NCI-H460 (cell line): Measurements from ENCODE around the gene TPD52L1. TPM values are rescaled to one million over a fixed set of nuclear protein-coding genes. Genes with fewer than 3 reads are reported as not detected.

Experiments
- DNase-seq: peaks from one replicate; pipeline ENCODE4 v3.0.0-alpha.2; 2016; ENCODE audit warnings: low read depth; ENCODE audit errors: extremely low read depth
- total RNA-seq: library from RNA; depleted of rRNA; stranded (reverse); fragments of >200 nt; shearing (Covaris generic); gene quantifications from 2 replicates; pipeline ENCODE4 v1.2.3, GENCODE V29; 2014

TPD52L1 gene
- total RNA-seq, 1 experiment from 2014 or later, result 96.1 TPM

DNA sequence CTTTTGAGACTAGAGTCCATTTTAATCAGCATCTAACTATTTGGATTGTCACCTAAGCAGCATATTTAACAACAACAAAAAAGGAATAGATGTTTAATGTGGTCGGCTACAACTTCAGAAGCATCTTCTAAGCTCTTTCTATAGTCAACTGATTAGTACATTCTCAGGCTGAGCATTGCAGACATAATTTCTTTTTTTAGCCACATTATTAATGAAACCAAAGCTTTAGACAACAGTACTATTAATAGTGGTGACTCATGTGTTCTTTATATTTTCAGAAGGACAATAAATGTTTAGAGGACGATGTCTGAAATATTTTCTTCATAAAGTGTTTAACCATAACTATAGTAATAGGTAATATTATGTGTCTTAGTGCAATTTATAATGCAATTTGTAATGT lies 52.4 kb downstream of the TPD52L1 start:
- no peak for DNase-seq

GRCh38 chr6:125206389-125206788 lies 52.8 kb downstream of the TPD52L1 start:
- DNase-seq, result no peak

DNA sequence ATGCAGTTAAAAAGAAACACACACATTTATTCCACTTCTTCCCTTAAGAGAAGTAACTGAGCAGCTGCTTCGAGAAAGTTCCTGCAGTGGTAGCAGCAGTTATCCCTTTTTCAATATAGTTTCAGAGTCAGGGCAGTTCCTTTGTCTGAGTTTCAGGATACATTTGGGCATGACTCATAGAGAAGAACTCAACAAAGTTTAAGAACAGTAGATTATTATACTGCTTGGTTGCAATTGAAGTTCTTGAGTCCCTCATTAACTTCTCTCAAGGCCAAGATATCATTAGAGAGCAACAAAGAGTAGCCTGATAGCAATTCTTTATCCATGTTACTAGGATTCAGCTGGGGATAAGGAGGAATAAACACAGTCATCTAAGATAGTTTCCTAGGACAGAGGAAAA lies 54.4 kb downstream of the TPD52L1 start:
- no peak for DNase-seq

GRCh38 chr6:125208625-125209249 lies 55.2 kb downstream of the TPD52L1 start:
- no peak for DNase-seq

DNA sequence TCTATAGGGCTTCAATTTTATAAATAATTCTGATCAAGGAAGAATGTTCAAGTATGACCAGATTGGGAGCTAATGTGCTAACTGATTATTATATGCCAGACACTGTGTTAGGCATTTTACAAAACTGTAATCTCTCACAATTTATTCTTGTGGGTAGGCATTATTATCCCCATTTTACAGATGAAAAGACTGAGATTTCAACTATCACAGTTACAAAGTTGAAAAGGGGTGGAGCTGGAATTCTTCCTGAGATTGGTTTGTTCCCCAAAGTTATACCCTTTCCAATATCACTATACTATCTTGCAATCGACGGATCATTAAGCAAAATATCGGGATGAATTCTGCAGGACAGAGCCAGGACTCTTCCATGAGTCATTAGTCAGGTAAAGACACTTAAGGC lies 57.1 kb downstream of the TPD52L1 start:
- DNase-seq, result no peak

DNA sequence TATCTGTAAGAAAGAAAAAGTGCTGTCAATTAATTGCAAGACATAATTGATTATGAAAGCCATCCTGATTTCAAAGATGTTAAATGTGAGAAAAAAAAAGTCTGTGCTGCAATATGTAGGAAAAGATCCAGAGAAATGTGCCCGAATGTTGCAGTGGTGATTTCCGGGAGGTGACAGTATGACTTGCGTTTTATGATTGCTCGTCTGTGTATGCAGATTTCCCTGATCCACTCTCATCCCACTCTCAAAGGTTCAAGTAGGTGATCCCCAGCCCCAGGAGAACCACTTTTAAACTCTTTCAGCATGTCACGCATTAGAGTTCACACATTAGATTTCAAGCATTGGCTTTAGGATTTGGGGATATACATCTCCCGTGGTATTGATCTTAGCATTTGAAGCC lies 57.8 kb downstream of the TPD52L1 start:
- no peak for DNase-seq

DNA sequence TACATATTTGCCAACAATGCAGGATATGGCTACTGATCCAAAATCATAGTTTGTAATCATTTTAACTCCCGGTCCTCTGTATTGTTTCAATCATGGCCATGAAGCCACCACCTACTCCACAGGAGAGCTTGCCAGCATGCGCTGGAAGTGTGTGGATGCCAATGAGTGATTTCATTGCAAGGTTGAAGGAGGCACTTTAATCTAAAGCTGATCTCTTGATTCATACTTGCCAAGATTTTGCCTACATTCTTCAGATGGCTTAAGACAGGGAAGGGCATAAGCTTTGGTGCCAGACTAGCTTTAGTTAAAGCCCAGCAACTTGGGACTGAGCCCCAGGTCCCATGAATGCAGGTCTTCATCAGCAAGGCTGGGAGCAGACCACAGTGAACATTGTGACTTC lies 58.8 kb downstream of the TPD52L1 start:
- DNase-seq, result no peak

GRCh38 chr6:125213939-125214338 lies 60.4 kb downstream of the TPD52L1 start:
- DNase-seq, result no peak

DNA sequence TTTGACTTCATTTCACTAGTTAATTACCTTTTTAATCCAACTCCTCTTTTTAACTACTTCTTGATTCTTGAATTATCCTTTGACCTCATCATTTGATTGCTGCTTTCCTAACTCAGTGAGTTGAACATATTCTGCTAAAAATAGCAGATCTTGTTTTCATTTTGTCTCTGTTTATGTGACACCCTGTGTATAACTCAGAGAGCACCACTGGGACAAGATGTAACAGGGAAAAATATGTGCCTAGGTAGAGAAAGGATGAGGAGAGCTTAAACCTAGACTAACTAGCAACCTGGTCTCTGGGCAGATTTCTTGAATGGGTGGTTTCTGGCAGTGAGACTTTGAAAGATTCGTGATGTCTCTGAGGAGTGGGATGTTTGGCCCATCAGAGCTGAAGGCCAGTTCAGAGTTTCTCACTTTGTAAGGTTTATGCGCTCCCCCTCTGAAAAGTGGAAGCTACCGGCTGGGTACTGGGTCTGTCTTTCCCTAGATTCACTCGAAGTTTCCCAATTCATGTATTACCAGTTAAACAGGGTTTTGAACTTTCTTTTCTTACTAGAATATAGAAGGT lies 61.8 kb downstream of the TPD52L1 start:
- no peak for DNase-seq

DNA sequence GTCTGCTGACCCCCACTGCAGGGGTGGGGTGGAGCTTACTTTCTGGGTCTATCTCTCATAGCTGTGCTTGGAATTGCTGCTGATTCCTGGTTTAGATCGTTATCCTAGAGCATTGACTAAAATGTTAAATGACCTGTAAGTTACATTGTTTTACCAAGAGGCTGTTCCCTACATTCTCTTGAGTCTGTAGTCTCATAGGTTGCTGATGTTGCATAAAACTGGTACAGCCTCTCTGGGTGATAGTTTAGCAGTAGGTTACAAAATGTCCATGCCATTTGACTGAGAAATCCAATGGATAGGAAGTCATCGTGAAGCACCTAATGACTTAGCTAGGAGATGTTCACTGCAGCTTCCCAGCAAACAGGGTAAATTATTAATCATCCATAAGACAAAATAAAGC lies 62.4 kb downstream of the TPD52L1 start:
- DNase-seq, result no peak

GRCh38 chr6:125217369-125217768 lies 63.8 kb downstream of the TPD52L1 start:
- no peak for DNase-seq

DNA sequence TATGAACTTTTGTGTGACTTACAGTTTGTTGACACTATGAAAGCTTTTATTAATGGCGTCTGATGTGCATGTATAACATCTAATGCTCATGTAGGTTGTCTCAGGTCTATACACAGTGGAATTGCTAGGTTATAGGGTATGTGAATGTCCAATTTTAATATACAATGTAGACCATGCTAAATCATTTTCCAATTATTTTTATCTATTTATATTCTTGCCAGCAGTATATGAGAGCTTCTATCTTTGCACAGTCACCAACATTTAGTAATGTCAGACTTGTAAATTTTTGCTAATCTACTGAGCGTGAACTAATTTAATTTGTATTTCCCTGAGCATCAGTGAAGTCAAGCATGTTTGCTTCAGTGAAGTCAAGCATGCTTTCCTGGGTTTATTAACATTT lies 64.4 kb downstream of the TPD52L1 start:
- no peak for DNase-seq

- no peak for DNase-seq
Measured at GRCh38 chr6:125219361-125219895, 65.9 kb downstream of the TPD52L1 start.

GRCh38 chr6:125220712-125221111 lies 67.1 kb downstream of the TPD52L1 start:
- no peak for DNase-seq

GRCh38 chr6:125222531-125223455 lies 69.2 kb downstream of the TPD52L1 start:
- DNase-seq, result no peak

DNA sequence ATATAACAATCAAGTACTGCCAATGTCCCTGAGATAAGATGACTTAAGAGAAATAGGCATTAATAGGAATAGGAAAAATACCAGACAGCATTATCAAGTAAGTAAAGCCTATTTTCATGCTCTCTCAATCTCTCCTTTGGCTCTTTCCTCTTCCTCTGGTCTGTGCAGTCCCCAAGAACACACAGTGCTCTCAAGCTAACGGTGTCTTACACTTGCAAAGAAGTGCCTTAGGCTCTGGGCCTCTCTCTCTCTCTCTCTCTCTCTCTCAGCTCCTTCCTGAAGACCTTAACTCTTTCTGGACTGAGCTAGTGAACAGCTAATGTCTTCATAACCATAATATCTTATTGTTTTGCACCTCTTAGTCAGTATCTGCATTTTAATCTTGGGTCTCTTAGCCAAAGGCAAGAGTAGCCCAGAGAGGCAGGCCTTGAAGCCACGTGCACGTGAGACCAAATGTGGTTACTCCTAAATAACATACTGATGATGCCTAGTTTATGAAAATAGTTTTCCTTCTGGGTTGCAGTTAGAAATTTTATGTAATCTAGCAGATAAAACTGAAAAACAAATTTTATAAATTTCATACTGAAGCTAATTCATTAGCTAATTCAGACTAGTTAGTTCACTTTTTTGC lies 70.8 kb downstream of the TPD52L1 start:
- no peak for DNase-seq

DNA sequence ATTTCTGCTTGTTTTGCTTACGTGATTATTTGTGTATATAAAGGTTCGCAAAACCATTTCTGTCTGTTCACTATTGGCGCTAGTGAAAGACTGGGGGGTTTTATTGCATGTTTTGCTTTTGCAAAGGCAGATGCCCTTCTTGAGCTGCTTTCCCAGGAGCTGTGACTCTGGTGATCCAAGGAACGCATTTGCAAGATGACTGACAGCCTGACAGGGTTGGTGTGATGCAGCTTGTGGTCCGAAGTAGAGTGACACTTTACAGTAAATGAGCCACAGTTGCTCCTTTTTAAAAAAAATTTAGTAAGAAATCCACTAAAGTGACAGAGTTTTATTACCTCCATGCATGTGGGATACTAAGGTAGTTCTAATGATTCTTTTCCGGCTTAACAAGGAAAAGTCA lies 73.7 kb downstream of the TPD52L1 start:
- DNase-seq, result no peak

DNA sequence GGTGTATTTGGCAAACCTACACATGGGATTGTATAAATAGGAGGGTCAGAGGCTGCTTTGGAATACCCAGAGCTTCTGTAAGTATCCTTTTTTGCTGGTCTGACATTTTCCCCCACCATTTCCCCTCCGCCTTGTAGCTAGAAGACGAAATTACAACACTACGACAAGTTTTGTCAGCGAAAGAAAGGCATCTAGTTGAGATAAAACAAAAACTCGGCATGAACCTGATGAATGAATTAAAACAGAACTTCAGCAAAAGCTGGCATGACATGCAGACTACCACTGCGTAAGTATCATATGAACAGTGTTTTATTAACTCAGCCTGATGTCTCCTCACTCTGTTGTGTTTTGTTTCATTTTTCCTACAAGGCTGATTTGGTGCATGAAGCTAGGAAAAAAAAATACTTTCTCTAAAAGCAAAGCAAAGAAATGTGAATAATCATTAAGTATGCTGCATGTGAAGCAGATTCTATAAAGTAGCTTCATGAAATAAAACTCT lies 75.5 kb downstream of the TPD52L1 start:
- DNase-seq, result no peak

- no peak for DNase-seq
Measured at GRCh38 chr6:125230674-125231073, 77.1 kb downstream of the TPD52L1 start.

DNA sequence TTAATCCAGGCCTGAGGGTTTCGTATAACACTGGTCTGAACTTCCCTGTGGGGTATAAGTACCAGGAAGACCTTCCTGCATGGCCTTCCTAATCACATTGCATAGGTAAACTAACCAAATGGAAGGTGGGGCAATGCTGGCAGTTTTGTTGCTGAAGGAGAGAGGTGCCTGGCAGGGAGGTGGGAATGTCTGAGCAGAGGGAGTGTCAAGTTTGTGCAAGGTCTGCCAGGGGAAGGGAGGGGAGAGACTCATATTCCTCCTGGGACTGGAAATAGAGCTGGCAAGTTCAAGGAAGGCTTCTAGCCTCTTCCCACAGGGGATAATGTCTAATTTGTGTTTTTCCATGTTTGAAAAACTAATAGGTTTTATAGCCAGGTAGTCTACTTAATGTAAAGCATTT lies 77.6 kb downstream of the TPD52L1 start:
- no peak for DNase-seq
